AG09309 (cell line): ENCODE data around the gene SAMD10.

ENCODE experiments used
- DNase-seq: peaks from one replicate; pipeline ENCODE4 v3.0.0-alpha.2; 2010; ENCODE audit warnings: low read depth
- H3K4me3 ChIP-seq: 2 replicates; pipeline ENCODE4 v1.5.1; 2011; ENCODE audit warnings: mild to moderate bottlenecking, low read depth, low read length, moderate library complexity; ENCODE audit not compliant: control insufficient read depth
- TF ChIP-seq, protein P1 (sequence below): IDR thresholded peaks from 2 replicates; pipeline ENCODE4 v1.5.1; 2011; ENCODE audit warnings: mild to moderate bottlenecking, low read depth, low read length, inconsistent platforms; ENCODE audit not compliant: insufficient read depth, control insufficient read depth; ENCODE audit errors: missing control alignments

SAMD10 gene

DNA sequence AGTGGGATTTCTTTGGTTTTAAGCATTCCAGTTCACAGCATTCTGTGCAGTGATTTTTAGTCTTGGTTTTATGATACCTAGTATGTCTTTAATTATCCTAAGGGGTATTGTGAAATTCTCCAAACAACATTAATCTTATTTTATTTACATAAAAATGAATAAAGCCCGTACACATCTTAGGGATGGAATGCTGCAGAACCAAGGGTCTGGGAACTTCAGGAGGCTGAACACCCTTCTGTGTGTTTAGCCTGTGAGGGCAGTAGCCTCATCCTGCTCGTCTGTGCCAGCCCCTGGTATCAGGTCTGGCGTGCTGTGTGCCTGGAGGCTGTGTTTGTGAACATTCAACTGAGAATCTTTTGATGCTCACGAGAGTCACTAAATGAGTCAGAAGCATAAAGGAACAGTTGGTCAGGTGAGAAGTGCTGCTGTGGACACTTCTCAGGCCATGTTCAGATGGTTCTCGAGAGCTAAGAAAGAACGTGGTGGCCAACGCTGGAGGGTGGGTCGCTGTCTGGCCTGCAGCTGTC, 31.3 kb upstream of the SAMD10 start:
- TF ChIP-seq, protein P1, sequence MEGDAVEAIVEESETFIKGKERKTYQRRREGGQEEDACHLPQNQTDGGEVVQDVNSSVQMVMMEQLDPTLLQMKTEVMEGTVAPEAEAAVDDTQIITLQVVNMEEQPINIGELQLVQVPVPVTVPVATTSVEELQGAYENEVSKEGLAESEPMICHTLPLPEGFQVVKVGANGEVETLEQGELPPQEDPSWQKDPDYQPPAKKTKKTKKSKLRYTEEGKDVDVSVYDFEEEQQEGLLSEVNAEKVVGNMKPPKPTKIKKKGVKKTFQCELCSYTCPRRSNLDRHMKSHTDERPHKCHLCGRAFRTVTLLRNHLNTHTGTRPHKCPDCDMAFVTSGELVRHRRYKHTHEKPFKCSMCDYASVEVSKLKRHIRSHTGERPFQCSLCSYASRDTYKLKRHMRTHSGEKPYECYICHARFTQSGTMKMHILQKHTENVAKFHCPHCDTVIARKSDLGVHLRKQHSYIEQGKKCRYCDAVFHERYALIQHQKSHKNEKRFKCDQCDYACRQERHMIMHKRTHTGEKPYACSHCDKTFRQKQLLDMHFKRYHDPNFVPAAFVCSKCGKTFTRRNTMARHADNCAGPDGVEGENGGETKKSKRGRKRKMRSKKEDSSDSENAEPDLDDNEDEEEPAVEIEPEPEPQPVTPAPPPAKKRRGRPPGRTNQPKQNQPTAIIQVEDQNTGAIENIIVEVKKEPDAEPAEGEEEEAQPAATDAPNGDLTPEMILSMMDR: no peak
- peak; percentile 59 for DNase-seq

DNA sequence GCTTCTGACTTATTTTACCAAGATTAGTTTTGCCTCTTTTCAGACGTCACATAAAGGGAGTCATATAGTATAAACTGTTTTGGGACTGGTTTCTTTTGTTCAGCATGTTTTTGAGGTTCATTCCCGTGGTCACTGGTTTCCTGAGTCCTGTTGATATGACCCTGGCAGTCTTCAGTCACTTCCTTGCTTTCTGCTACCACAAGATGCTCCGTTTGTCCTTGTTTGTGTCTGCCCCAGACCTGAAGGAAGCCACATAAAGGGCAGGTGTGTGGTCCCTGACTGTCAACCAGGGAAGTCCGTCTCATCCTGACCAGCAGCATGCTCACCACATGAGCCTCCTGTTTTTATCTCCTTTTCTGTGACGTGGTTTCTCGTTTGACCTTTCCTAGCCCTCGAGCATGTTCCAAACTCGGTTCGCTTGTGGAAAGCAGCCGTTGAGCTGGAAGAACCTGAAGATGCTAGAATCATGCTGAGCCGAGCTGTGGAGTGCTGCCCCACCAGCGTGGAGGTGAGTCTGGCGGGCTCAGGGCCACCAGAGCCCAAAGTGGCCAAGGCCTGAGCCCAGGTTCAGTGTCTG, 30.5 kb upstream of the SAMD10 start:
- TF ChIP-seq, protein P1: no peak
- H3K4me3 ChIP-seq: no peak overlapping the region
- no peak for DNase-seq

More for the DNA sequence above, 31.3 kb upstream of the SAMD10 start:
- no peak overlapping the region for H3K4me3 ChIP-seq

DNA sequence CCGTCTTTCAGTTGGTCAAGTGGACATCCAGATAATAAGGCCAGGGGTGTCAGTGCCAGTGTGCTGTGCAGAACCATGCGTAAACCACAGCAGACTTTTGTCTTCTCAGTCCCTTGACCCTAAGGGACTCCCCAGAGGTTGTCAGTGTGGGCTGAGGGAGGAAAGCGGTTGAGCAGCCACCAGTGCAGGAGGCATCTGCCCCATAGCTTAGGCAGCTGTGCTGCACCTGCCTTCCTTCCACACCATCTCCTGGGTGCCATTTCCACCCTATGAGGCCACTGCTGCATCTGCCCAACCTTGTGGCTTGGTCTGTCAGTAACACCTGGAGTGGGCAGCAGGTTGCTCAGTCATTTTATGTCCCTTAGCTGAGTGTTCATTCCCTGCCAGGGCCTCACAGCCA, 27.5 kb upstream of the SAMD10 start:
- DNase-seq: no peak
- TF ChIP-seq, protein P1: no peak
- H3K4me3 ChIP-seq: no peak overlapping the region

DNA sequence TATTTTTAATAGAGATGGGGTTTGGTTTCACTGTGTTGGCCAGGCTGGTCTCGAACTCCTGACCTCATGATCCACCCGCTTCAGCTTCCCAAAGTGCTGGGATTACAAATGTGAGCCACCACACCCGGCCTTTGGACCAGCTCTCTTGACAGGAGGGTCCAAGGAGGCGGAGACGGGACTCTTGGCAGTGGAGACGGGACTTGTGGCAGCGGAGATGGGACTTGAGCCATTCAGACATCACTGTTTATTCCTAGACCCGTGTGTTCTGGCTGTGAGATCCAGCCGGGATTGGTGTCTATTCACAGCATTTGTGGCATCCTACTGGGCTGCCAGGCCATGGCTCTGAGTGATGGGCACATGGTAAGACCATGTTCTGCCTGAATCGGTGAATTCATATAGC, 27.0 kb upstream of the SAMD10 start:
- TF ChIP-seq, protein P1: no peak
- DNase-seq: no peak
- H3K4me3 ChIP-seq: no peak overlapping the region

DNA sequence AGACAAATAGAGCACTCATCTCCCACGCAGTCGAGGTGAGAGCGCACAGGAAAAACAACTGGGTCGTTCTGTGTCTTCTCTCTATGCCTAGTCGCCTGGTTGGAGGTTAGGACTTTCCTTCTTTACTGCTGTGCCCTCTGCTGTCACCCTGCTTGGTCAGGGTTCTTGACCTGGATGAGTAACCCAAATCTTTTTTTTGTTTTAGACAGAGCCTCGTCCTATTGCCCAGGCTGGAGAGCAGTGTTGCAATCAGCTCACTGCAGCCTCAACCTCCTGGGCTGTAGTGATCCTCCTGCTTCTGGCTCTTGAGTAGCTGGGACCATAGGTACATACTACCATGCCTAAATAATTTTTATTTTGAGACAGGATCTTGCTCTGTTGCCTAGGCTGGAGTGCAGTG, 26.0 kb upstream of the SAMD10 start:
- H3K4me3 ChIP-seq: no peak overlapping the region
- DNase-seq: no peak
- TF ChIP-seq, protein P1: no peak

DNA sequence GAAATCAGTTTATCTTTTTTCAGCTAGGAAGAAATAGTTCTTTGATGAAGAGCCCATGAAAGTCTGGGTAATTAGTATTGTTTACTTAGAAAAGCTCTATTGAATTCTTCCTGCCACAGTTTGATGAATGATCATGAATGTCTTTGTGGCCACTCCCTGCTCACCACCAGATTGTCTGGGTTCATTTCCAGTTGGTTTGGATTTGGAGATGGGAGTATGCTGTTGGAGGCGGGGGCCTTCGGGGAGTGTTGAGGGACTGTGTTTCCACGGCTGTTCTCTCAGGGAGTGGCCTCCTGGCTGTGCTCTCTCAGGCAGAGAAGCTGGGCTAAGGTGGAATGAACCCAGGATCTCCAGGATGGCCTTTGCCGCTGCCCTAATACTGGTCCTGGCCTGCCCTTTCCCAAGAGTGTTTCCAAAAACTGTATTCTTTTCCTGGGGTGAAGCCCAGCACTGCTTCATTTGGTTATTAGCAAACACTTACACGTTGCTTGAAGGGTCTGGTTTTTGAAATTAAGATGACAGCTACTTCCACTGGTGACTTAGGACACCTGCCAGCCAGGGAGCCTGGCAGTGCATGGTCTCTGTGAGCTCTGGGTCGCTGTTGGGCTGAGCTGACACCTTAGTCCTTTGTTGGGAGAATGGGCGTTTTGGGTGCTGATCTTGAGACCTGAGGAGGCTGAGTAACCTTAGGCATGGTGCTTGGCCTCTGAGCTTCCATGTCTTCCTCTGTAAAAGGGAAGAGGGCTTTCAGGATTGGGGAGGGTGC, 24.7 kb upstream of the SAMD10 start:
- TF ChIP-seq, protein P1: no peak
- no peak for DNase-seq
- H3K4me3 ChIP-seq: no peak overlapping the region
